HG03175 (cell line): ENCODE measurements around the gene SPATA6.

ENCODE experiments used
- ATAC-seq: cut with Tn5 transposase; IDR thresholded peaks from one replicate; pipeline ENCODE4 v1.9.1; 2021; ENCODE audit warnings: mild to moderate bottlenecking, moderate library complexity; ENCODE audit not compliant: unreplicated experiment

SPATA6 gene

DNA sequence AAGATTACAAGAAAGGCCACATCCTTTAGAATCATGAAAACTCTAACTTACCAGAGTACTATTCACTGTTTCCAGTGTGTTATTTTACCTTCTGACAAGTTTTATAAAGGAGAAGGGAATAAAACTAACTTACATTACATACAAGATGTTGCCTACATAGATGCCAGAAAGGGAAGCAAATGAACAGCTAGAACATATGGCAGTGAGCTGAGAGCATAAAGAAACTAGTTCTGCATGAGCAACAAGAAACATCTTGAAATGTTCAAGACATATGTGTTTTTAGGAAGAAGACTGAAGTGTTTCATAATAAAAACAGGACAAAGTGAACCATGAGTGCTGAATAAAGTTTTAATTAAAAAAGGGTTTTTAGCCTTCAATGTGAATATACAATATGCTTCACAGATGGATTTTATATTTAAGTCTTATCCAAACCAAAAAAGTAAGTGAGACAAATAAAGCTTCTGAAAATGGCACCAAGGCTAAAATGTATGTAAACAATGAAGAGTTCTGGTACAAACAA is 210.1 kb downstream of the SPATA6 start:
- no peak for ATAC-seq

GRCh38 chr1:48258106-48258505 is 213.9 kb downstream of the SPATA6 start:
- ATAC-seq, result no peak

DNA sequence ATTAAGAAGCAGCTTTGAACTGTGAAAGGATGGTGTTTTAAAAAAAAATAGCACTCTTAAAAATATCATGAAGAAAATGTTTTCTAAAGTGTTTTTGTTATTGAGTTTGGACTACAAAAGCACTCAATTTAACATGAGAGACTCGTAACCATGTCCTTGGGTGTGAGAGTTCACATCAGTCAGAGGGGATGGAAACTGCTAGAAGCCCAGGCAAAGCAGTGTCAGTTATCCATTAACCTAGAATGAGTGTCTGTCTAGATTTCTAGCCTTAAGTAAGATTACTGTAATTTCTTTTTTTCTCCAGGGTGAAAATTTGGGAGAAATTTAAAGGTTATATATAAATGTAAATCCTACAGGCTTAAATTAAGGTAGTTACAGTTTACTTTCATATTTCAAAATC is 217.8 kb downstream of the SPATA6 start:
- no peak for ATAC-seq

DNA sequence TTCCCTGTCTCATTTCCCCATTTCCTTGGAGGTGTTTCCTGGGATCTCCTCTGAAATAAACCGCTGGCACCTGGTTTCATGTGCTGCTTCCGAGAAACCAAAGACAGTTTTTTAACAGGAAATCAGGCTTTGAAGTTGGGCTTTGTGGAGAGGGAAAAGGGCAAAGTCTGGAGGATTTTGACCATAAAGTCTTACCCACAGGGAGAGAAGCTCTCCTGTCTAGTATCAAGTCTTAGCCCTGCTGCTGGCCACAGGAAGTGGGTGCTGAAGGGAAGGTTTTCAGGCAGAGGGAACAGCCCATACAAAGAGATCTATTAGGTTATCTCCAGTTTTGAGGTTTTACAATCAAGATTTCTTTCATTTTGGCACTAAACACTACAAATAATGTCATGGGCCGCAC is 220.2 kb downstream of the SPATA6 start:
- no peak for ATAC-seq

DNA sequence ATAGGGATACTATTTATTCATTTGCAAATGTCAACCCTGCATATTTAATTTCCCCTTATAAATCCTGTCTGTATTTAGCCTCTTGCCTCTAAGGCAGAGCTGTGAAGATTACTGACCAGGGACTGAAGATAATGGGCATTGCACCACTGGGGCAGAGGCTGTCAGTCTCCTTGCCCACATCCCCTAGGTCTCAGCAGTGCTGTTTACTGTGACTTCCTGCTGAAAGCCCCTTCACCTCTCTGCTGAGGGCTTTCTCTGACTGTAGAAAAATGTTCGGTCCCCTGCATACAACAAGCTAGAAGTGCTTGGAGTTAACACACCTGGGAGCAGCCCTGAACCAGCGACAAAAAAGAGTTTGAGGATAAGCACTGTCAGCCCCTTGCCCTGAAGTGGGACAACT is 220.7 kb downstream of the SPATA6 start:
- ATAC-seq, result no peak

DNA sequence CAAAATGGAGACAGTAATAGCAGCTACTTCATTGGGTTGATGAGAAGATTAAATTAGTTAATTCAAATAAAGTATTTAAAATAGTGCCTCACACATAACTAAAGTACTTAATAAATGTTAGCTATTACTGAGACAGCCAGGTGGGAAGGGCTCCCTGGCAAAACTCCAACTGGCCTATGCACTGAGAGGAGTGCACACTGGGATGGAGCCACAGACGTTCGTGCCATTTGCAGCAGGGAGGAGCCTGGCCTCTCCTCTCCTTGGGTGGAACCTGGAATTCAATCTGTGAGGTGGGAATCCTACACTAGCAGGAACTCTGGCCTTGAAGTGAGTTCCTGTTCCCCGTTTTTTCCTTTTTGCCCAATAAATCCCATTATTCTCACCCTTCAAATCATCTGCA is 221.4 kb downstream of the SPATA6 start:
- no peak for ATAC-seq

DNA sequence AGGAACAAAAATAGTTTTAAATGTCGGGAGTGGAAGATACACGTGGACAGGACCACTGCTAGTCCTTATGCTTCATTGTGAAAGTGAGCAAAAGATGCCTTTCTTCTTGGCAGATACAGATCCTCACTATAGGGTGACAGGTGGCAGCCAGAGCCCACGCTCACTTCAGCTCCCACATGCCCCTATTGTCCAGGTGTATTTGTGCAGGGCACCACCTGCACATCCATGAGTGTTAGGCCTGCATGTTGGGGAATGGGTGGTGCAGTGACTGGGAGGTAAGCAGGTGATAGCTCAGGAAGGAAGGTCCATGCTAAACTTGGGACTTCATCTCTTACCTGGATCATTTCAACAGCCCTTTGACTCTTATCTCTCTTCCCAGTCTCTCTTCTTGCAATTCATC is 222.1 kb downstream of the SPATA6 start:
- ATAC-seq, result no peak

- no peak for ATAC-seq
Observed at GRCh38 chr1:48248356-48248755, 223.6 kb downstream of the SPATA6 start.

DNA sequence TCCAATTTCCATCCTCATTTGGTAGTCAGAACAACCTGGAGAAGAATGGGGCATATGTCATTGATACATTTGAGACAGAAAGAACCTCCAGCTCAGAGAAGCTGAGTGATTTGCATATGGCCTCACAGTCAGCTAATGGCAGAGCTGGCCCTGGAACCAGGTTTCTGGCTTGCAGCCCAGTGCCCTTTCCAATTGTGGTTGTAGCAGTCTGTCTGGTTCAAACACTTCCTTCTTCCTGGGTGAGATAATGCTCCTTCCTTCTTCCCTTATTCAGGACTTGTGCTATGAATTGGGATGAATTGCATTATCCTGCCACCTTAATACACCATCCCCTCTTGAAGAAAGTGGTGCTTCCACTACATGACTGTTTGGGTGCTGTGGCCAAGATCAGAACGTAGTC is 225.3 kb downstream of the SPATA6 start:
- ATAC-seq, result no peak
